Lung microvascular endothelial cell (primary cell): ENCODE results near the gene DERA. TPM values are rescaled to one million over a fixed set of nuclear protein-coding genes. Genes with fewer than 3 reads are reported as not detected.
A peak's percentile ranks its signal among the peaks of the same experiment; 100 is the strongest.

Source experiments
- DNase-seq, 2 donors: peaks; one replicate each; pipeline versions ENCODE4 v3.0.0 to v3.0.0-alpha.2; 2010; ENCODE audit warnings: low read depth in 2 of 2
- total RNA-seq: library from RNA; depleted of rRNA; stranded (reverse); fragments of >200 nt; gene quantifications from 2 replicates; pipeline ENCODE4 v1.2.1, GENCODE V29; 2014

DERA gene
- total RNA-seq, 1 donor from 2014 or later: 45.0 TPM

DNA sequence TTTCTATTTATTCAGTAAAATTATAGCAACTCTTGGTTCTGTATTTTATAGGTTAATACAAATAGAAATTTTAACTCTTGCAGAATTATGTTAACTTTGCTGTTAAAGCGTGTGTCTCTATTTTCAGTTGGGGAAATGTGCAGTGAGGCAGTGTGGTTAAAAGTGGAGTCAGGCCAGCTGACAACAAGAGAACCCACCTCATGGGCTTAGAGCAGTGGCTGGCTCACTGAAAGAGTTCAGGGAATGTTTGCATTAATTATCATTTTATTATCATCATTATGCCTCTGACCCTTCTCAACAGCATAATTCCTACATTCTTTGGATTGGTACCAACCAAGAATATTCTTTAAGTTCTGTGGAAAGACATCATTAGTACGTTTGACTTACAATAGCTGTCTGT, 163.8 kb downstream of the DERA start:
- no peak for DNase-seq

GRCh38 chr12:16075887-16076286, 164.8 kb downstream of the DERA start:
- DNase-seq: no peak

GRCh38 chr12:16076557-16076956, 165.4 kb downstream of the DERA start:
- DNase-seq: peak in 1 of 2 donors; percentile 13

GRCh38 chr12:16076970-16077522, 165.9 kb downstream of the DERA start:
- no peak for DNase-seq

DNA sequence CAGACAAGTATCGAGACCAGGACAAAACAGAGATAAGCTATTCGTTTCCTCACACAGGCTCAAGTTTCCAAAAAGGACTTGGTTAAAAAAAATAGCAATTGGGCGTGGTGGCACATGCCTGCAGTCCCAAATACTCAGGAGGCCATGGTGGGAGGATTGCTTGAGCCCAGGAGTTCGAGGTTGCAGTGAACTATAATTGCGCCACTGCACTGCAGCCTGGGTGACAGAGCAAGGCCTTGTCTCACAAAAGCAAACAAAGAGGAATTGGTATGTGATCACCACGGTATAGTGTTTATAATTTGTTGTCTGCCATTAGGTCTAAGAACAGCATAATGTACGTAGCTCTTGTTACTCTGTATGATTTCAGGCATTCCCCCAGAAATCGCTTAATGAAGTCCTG, 175.3 kb downstream of the DERA start:
- no peak for DNase-seq

- no peak for DNase-seq
These were observed 175.8 kb downstream of the DERA start for GRCh38 chr12:16086942-16087341.

Other genes with a start within 250 kb of the DERA start
- 1.6 and 10.9 TPM in 2 replicates for gene EPS8, start 121.9 kb upstream of the DERA start, total RNA-seq
- gene STRAP, start 28.9 kb upstream of the DERA start, total RNA-seq: 52.0 and 62.3 TPM in 2 replicates